Measurements from ENCODE around the gene GALNT14. TPM values are rescaled to one million over a fixed set of nuclear protein-coding genes. Genes with fewer than 3 reads are reported as not detected.

Gene GALNT14
- total and polyA plus RNA-seq, 9 of the 15 experiments (the other 6 are each of a cell fraction or from before 2014, with no cell fraction given), result 0.11 TPM; not detected in 8

DNA sequence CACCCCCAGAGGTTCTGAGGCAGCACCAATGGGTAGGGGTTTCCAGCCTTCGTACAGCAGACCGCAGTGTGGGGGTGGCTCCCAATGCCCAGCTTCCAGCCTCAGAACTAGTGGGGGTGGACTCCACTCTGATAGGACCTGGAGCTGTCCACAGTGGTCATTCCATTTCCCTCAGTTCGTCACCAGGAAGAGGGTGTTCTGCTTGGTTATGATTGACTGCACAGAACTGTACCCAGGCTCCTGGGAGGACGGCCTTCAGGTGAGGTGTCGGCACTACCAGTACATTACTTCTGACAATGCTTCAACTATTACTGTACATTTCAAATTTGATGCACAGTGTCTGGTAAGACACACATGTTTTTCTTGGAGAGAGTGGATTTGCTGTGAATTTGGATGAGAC is 180.6 kb downstream of the GALNT14 start:
- in situ Hi-C loops (cut with MboI) (no loop called here), intact Hi-C loops (cut with micrococcal nuclease) (no loop called here)
- no peak for ATAC-seq
- Histone ChIP-seq H3K4me2 (ENCODE audit: insufficient read depth, low read length) (no peak overlapping the region), H3K27ac (ENCODE audit: extremely low read depth, low read depth, low read length) (no peak overlapping the region), H3K9me1 (ENCODE audit: control insufficient read depth, insufficient read depth, low read length) (no peaks in the 10 kb centered on the region), H3K4me3 (no peak overlapping the region), H3K79me2 (ENCODE audit: control insufficient read depth, insufficient read depth, low read length) (no peaks in the 10 kb centered on the region), H3K9ac (ENCODE audit: insufficient read depth in 1 of 2, low read depth in 2 of 2, low read length in 2 of 2) (no peak overlapping the region), H3K9me3 (replicated peaks; ENCODE audit: control insufficient read depth, insufficient read depth, low read depth, low read length) (no peaks in the 10 kb centered on the region), H2AFZ (ENCODE audit: low read depth, low read length) (no peak overlapping the region), H3K27me3 (ENCODE audit: control insufficient read depth in 2 of 2, insufficient read depth in 2 of 2, low read length in 2 of 2) (peaks cover 2 to 44% of the 10 kb centered on the region in 2 experiments; a peak in 4 of 5 replicates), H4K20me1 (replicated peaks; ENCODE audit: control insufficient read depth, insufficient read depth, low read length) (no peaks in the 10 kb centered on the region), H3K36me3 (ENCODE audit: control insufficient read depth, insufficient read depth, low read length) (no peaks in the 10 kb centered on the region), H3K4me1 (replicated peaks in 1 of 2; ENCODE audit: control insufficient read depth in 2 of 2, insufficient read depth in 2 of 2, low read length in 2 of 2) (no peaks in the 10 kb centered on the region)
- CTCF ChIA-PET (ENCODE audit: low intra/inter-chr PET ratio), result no interaction called here
- WGBS (ENCODE audit: insufficient coverage, low coverage, missing lambda C conversion rate), result 0% methylated on average over 5 of the region's 5 CpGs
- FAIRE-seq, result no peak
- no peak for DNase-seq (ENCODE audit: extremely low read depth in 1 of 4, low spot score in 3 of 4)
- no TSS peak for BruUV-seq (replicated peaks)
- POLR2A ChIA-PET, result interaction anchor here (0.7 kb wide), 1 partner anchor 31 kb away, joined by 4 read pairs; no protein-coding TSS in a partner anchor
- TF ChIP-seq CHD7 (IDR thresholded peaks at IDR 0.05; ENCODE audit: low read depth, low read length), result no peak
- TF ChIP-seq ZNF551 (CRISPR knock-in tag; IDR thresholded peaks at IDR 0.05), result no peak
- TF ChIP-seq, protein P1, sequence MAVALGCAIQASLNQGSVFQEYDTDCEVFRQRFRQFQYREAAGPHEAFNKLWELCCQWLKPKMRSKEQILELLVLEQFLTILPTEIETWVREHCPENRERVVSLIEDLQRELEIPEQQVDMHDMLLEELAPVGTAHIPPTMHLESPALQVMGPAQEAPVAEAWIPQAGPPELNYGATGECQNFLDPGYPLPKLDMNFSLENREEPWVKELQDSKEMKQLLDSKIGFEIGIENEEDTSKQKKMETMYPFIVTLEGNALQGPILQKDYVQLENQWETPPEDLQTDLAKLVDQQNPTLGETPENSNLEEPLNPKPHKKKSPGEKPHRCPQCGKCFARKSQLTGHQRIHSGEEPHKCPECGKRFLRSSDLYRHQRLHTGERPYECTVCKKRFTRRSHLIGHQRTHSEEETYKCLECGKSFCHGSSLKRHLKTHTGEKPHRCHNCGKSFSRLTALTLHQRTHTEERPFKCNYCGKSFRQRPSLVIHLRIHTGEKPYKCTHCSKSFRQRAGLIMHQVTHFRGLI (CRISPR knock-in tag; IDR thresholded peaks at IDR 0.05), result no peak
- no peak for TF ChIP-seq ZNF124 (CRISPR knock-in tag; IDR thresholded peaks at IDR 0.05)
- no peak for TF ChIP-seq ZNF316 (IDR thresholded peaks at IDR 0.05)
- no peak for TF ChIP-seq GTF2A2 (tag; IDR thresholded peaks at IDR 0.05)
- TF ChIP-seq, protein P2, sequence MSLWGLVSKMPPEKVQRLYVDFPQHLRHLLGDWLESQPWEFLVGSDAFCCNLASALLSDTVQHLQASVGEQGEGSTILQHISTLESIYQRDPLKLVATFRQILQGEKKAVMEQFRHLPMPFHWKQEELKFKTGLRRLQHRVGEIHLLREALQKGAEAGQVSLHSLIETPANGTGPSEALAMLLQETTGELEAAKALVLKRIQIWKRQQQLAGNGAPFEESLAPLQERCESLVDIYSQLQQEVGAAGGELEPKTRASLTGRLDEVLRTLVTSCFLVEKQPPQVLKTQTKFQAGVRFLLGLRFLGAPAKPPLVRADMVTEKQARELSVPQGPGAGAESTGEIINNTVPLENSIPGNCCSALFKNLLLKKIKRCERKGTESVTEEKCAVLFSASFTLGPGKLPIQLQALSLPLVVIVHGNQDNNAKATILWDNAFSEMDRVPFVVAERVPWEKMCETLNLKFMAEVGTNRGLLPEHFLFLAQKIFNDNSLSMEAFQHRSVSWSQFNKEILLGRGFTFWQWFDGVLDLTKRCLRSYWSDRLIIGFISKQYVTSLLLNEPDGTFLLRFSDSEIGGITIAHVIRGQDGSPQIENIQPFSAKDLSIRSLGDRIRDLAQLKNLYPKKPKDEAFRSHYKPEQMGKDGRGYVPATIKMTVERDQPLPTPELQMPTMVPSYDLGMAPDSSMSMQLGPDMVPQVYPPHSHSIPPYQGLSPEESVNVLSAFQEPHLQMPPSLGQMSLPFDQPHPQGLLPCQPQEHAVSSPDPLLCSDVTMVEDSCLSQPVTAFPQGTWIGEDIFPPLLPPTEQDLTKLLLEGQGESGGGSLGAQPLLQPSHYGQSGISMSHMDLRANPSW (CRISPR knock-in tag; IDR thresholded peaks at IDR 0.05), result no peak
- TF ChIP-seq DMBX1 (CRISPR knock-in tag; IDR thresholded peaks at IDR 0.05; ENCODE audit: borderline replicate concordance), result no peak
